OCI-LY7 (cell line): ENCODE results near the gene MS4A18. TPM values are rescaled to one million over a fixed set of nuclear protein-coding genes. Genes with fewer than 3 reads are reported as not detected.

Source experiments
- BruUV-seq: library from RNA; stranded (reverse); fragments of 400-500 nt; replicated peaks from 2 replicates; lab custom pipeline; 2021; lab: Mats Ljungman, UMichigan
- CTCF ChIA-PET: fragments of 300-600 bp; sonication (Branson Sonifier 250); formaldehyde crosslinking; loops from one replicate; lab custom pipeline; 2022; ENCODE audit warnings: antibody characterized with exemption; ENCODE audit not compliant: unreplicated experiment; lab: Charles Lee
- POLR2A ChIA-PET: fragments of 300-600 bp; sonication (Branson Sonifier 250); formaldehyde crosslinking; loops from one replicate; lab custom pipeline; 2022; ENCODE audit warnings: antibody characterized with exemption; lab: Charles Lee
- DNase-seq: peaks from one replicate; pipeline ENCODE4 v3.0.0-alpha.2; 2015; ENCODE audit warnings: low spot score
- H2AFZ ChIP-seq: fragments of 200-600 bp; sonication (generic), shearing (Covaris generic); 2 replicates; pipeline ENCODE4 v1.6.1; 2014; ENCODE audit warnings: mild to moderate bottlenecking, antibody characterized with exemption, low read length, moderate library complexity
- H3K27ac ChIP-seq: fragments of 200-600 bp; sonication (generic); 2 replicates; pipeline ENCODE4 v1.5.1; 2014; ENCODE audit warnings: mixed run types, low read depth, mild to moderate bottlenecking, moderate library complexity, low read length, inconsistent platforms; ENCODE audit not compliant: poor library complexity, severe bottlenecking
- H3K36me3 ChIP-seq: fragments of 200-600 bp; sonication (generic); 2 replicates; pipeline ENCODE4 v1.6.1; 2014; ENCODE audit warnings: mild to moderate bottlenecking, antibody characterized with exemption, low read length, moderate library complexity, mixed read lengths; ENCODE audit not compliant: insufficient read depth
- H3K4me1 ChIP-seq: fragments of 200-600 bp; sonication (generic); 2 replicates; pipeline ENCODE4 v1.5.1; 2014; ENCODE audit warnings: mild to moderate bottlenecking, low read length; ENCODE audit not compliant: insufficient read depth, poor library complexity, severe bottlenecking
- H3K4me2 ChIP-seq: fragments of 200-600 bp; sonication (generic); 2 replicates; pipeline ENCODE4 v1.6.1; 2014; ENCODE audit warnings: mild to moderate bottlenecking, low read length
- H3K4me3 ChIP-seq: fragments of 200-600 bp; sonication (generic); 2 replicates; pipeline ENCODE4 v1.5.1; 2014; ENCODE audit warnings: mild to moderate bottlenecking, low read depth, low read length; ENCODE audit not compliant: poor library complexity, severe bottlenecking
- H3K79me2 ChIP-seq: fragments of 200-600 bp; sonication (generic); 2 replicates; pipeline ENCODE4 v1.6.1; 2016; ENCODE audit warnings: low read depth, mild to moderate bottlenecking, low read length, moderate library complexity, mixed read lengths; ENCODE audit not compliant: insufficient read depth
- H3K9me2 ChIP-seq: fragments of 200-600 bp; sonication (generic); 2 replicates; pipeline ENCODE4 v1.6.1; 2016; ENCODE audit warnings: mild to moderate bottlenecking, low read length, mixed read lengths; ENCODE audit not compliant: insufficient read depth
- H3K9me3 ChIP-seq: fragments of 200-600 bp; sonication (generic); 2 replicates; pipeline ENCODE4 v1.6.1; 2014; ENCODE audit warnings: mild to moderate bottlenecking, mixed run types, low read length, mixed read lengths
- H4K20me1 ChIP-seq: fragments of 200-600 bp; sonication (generic); 2 replicates; pipeline ENCODE4 v1.6.1; 2014; ENCODE audit warnings: mild to moderate bottlenecking, antibody characterized with exemption, low read length, moderate library complexity, mixed read lengths; ENCODE audit not compliant: insufficient read depth
- EZH2phosphoT487 ChIP-seq: fragments of 200-600 bp; sonication (generic); IDR thresholded peaks from 2 replicates; pipeline ENCODE4 v1.6.1; 2018; ENCODE audit warnings: low read depth, borderline replicate concordance, mild to moderate bottlenecking, mixed run types, antibody characterized with exemption, low read length, moderate library complexity, mixed read lengths
- intact Hi-C: fragments of 100-400 bp; cut with micrococcal nuclease; formaldehyde crosslinking; loops from one replicate; pipeline ENCODE4 v1.10.0; 2022; ENCODE audit not compliant: unreplicated experiment
- total RNA-seq, 2 experiments: library from RNA; depleted of rRNA in 1 of 2; stranded (reverse); fragments of >200 nt in 1 of 2; shearing (Covaris generic) in 1 of 2; gene quantifications; 2 replicates each; pipeline ENCODE4 v1.2.3, GENCODE V29; 2014 to 2022
- TF ChIP-seq, protein P1 (sequence below): fragments of 200-600 bp; sonication (generic); conservative IDR thresholded peaks from 2 replicates; pipeline ENCODE4 v1.5.1; 2014; ENCODE audit warnings: mild to moderate bottlenecking, antibody characterized with exemption, low read length, moderate library complexity, mixed read lengths

The MS4A18 gene
- total RNA-seq, 2 experiments from 2014 or later, result not detected

DNA sequence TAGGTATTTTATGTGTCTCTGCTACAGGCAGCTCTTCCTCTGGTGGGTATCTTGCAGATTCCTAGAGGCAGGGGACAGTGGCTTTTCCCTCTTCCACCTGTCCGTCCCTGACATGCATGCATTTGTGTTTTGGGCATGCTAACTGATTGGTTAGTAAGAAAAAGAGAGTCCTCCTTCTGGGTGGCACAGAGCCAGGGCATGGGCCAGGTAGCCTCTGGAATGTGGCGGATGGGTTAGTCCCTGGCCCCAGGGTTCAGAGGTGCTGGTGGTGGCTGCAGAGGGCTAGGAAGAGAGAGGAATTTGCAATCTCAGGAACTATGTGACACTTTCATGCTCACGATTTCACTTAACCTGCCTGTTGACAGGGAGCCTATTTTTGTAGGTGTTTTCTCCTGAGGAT, 26.4 kb downstream of the MS4A18 start:
- H3K27ac ChIP-seq, result no peak overlapping the region
- ChIA-PET POLR2A (no interaction called here), CTCF (no interaction called here)
- H3K36me3 ChIP-seq, result no peaks in the 10 kb centered on the region
- DNase-seq, result no peak
- intact Hi-C loops, result loop anchor here (10.0 kb wide), 1 partner anchor 406 kb away; no protein-coding TSS in a partner anchor
- BruUV-seq, result no TSS peak
- no peak overlapping the region for H2AFZ ChIP-seq
- no peaks in the 10 kb centered on the region for H4K20me1 ChIP-seq
- no peaks in the 10 kb centered on the region for H3K79me2 ChIP-seq
- H3K4me3 ChIP-seq, result no peak overlapping the region
- no peak overlapping the region for H3K4me2 ChIP-seq
- H3K4me1 ChIP-seq, result no peaks in the 10 kb centered on the region
- H3K9me2 ChIP-seq, result no peaks in the 10 kb centered on the region
- H3K9me3 ChIP-seq, result no peaks in the 10 kb centered on the region
- TF ChIP-seq, protein P1, sequence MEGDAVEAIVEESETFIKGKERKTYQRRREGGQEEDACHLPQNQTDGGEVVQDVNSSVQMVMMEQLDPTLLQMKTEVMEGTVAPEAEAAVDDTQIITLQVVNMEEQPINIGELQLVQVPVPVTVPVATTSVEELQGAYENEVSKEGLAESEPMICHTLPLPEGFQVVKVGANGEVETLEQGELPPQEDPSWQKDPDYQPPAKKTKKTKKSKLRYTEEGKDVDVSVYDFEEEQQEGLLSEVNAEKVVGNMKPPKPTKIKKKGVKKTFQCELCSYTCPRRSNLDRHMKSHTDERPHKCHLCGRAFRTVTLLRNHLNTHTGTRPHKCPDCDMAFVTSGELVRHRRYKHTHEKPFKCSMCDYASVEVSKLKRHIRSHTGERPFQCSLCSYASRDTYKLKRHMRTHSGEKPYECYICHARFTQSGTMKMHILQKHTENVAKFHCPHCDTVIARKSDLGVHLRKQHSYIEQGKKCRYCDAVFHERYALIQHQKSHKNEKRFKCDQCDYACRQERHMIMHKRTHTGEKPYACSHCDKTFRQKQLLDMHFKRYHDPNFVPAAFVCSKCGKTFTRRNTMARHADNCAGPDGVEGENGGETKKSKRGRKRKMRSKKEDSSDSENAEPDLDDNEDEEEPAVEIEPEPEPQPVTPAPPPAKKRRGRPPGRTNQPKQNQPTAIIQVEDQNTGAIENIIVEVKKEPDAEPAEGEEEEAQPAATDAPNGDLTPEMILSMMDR, result no peak
- TF ChIP-seq EZH2phosphoT487, result no peak

DNA sequence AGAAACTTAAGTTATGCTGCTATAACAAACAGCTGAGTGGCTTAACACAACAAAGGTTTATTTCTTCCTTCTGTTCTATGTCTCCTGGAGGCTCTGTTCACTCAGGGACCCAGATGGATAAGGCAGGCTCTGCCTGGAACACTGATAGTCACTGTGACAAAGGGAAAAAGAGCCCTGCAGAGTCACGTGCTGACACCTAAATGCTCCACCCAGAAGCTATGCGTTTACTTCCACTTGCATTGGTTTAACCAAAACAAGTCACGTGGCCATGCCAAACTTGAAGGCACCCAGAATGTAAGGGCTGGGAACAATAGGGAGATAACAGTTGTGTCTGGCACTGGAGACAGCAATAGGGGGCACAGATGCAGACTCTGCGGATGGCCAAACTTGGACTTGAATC, 28.8 kb downstream of the MS4A18 start:
- TF ChIP-seq, protein P1, result no peak
- no peak for TF ChIP-seq EZH2phosphoT487
- CTCF ChIA-PET, result no interaction called here
- BruUV-seq, result no TSS peak
- Histone ChIP-seq H3K27ac (no peak overlapping the region), H3K9me3 (no peaks in the 10 kb centered on the region), H3K4me1 (no peaks in the 10 kb centered on the region), H2AFZ (no peak overlapping the region), H3K79me2 (no peaks in the 10 kb centered on the region), H4K20me1 (no peaks in the 10 kb centered on the region), H3K36me3 (no peaks in the 10 kb centered on the region), H3K4me2 (no peak overlapping the region), H3K9me2 (no peaks in the 10 kb centered on the region), H3K4me3 (no peak overlapping the region)
- intact Hi-C loops, result loop anchor here (10.0 kb wide), 1 partner anchor 409 kb away; no protein-coding TSS in a partner anchor
- POLR2A ChIA-PET, result interaction anchor here (1.4 kb wide), 1 partner anchor 47 kb away, joined by 3 read pairs; no protein-coding TSS in a partner anchor
- no peak for DNase-seq

DNA sequence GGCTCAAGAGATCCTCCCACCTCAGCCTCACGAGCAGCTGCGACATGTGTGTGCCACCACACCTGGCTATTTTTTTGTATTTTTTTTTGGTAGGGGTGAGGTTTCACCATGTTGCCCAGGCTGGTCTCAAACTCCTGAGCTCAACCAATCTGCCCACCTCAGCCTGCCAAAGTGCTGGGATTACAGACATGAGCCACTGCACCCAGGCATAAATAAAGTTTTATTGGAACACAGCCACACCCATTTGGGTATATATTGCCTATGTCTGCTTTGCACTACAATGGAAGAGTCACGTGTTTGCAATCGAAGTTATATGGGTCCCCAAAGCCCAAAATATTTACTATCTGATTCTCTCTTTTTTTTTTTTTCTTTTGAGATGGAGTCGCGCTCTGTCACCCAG, 30.4 kb downstream of the MS4A18 start:
- Histone ChIP-seq H3K36me3 (no peaks in the 10 kb centered on the region), H3K4me2 (no peak overlapping the region), H3K4me3 (no peak overlapping the region), H3K27ac (no peak overlapping the region), H3K4me1 (no peaks in the 10 kb centered on the region), H3K9me2 (no peaks in the 10 kb centered on the region), H4K20me1 (no peaks in the 10 kb centered on the region), H2AFZ (no peak overlapping the region), H3K79me2 (no peaks in the 10 kb centered on the region), H3K9me3 (no peaks in the 10 kb centered on the region)
- intact Hi-C loops, result loop anchor here (10.0 kb wide), 1 partner anchor 410 kb away; no protein-coding TSS in a partner anchor
- BruUV-seq, result no TSS peak
- ChIA-PET POLR2A (no interaction called here), CTCF (no interaction called here)
- no peak for DNase-seq
- TF ChIP-seq, protein P1, result no peak
- no peak for TF ChIP-seq EZH2phosphoT487
